Measurements from ENCODE around the gene THAP3. TPM values are rescaled to one million over a fixed set of nuclear protein-coding genes. Genes with fewer than 3 reads are reported as not detected.

Gene THAP3
- total and polyA plus RNA-seq, 12 donors = 11.1 to 65.6 (median 36.0) TPM

DNA sequence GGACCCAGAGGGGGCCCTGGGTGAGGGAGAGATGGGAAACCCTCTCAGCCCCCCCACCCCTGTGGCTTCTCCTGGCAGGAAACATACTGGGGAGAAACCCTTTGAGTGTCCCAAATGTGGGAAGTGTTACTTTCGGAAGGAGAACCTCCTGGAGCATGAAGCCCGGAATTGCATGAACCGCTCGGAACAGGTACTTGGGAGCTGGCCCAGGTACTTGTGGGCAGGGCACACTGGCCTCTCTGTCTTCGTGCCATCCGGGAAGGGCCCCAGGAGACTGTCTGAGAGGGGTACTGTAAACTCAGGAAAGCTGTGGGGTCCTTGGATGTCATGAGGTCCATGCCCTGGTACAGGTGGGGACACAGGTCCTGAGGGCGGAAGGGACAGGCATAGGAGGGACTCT, 38.8 kb upstream of the THAP3 start:
- DNase-seq = no peak
- H3K36me3 ChIP-seq (replicated peaks in 1 of 2) = peaks cover 0 to 30% of the 10 kb centered on the region in 2 donors
- intact Hi-C loops (cut with DNase I) = no loop called here
- H3K4me3 ChIP-seq = no peak overlapping the region
- TF ChIP-seq, protein P1, sequence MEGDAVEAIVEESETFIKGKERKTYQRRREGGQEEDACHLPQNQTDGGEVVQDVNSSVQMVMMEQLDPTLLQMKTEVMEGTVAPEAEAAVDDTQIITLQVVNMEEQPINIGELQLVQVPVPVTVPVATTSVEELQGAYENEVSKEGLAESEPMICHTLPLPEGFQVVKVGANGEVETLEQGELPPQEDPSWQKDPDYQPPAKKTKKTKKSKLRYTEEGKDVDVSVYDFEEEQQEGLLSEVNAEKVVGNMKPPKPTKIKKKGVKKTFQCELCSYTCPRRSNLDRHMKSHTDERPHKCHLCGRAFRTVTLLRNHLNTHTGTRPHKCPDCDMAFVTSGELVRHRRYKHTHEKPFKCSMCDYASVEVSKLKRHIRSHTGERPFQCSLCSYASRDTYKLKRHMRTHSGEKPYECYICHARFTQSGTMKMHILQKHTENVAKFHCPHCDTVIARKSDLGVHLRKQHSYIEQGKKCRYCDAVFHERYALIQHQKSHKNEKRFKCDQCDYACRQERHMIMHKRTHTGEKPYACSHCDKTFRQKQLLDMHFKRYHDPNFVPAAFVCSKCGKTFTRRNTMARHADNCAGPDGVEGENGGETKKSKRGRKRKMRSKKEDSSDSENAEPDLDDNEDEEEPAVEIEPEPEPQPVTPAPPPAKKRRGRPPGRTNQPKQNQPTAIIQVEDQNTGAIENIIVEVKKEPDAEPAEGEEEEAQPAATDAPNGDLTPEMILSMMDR (IDR thresholded peaks at IDR 0.05) = no peak
- no peak for TF ChIP-seq POLR2A (IDR thresholded peaks at IDR 0.05)
- peaks cover 16 to 47% of the 10 kb centered on the region in 2 donors for H3K4me1 ChIP-seq (replicated peaks in 1 of 2)
- H3K27ac ChIP-seq = peak overlapping the region in 1 of 5 donors; percentile 41
- H3K27me3 ChIP-seq = no peaks in the 10 kb centered on the region
- H3K9me3 ChIP-seq (replicated peaks in 1 of 3) = no peaks in the 10 kb centered on the region
- 91 to 99% (median 96%) methylated on average over 6 to 7 of the region's 7 CpGs; no CpG with 5 or more reads in 1 of the 4 donors for WGBS, 4 donors

DNA sequence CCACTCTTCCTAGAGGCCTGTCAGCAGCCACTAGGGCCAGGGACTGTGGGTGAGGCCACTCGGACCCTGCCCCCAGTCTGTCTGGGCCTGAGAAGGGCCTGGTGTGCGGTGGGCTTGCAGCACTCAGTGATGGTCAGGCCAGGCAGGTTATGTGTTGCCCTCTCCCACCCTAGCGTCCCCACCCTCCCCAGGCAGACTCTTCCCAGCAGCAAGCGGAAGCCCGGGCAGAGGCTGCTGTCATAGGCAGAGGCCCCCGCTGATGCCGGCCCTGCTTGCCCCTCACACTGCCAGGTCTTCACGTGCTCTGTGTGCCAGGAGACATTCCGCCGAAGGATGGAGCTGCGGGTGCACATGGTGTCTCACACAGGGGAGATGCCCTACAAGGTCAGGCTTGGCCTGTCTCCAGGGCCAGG, 38.3 kb upstream of the THAP3 start:
- DNase-seq = peak in 3 of 7 donors; percentile 31 to 52 (median 37)
- Histone ChIP-seq H3K36me3 (replicated peaks in 1 of 2) (peaks cover 0 to 30% of the 10 kb centered on the region in 2 donors), H3K27me3 (no peaks in the 10 kb centered on the region), H3K4me1 (replicated peaks in 1 of 2) (peaks cover 12 to 42% of the 10 kb centered on the region in 2 donors), H3K27ac (peak overlapping the region in 2 of 5 donors; percentile 41 to 42), H3K9me3 (replicated peaks in 1 of 3) (no peaks in the 10 kb centered on the region), H3K4me3 (no peak overlapping the region)
- WGBS, 4 donors = 62 to 67% (median 64%) methylated on average over 8 to 11 of the region's 11 CpGs; no CpG with 5 or more reads in 1 of the 4 donors
- TF ChIP-seq, protein P1 (IDR thresholded peaks at IDR 0.05) = no peak
- TF ChIP-seq POLR2A (IDR thresholded peaks at IDR 0.05) = no peak
- intact Hi-C loops (cut with DNase I) = no loop called here

DNA sequence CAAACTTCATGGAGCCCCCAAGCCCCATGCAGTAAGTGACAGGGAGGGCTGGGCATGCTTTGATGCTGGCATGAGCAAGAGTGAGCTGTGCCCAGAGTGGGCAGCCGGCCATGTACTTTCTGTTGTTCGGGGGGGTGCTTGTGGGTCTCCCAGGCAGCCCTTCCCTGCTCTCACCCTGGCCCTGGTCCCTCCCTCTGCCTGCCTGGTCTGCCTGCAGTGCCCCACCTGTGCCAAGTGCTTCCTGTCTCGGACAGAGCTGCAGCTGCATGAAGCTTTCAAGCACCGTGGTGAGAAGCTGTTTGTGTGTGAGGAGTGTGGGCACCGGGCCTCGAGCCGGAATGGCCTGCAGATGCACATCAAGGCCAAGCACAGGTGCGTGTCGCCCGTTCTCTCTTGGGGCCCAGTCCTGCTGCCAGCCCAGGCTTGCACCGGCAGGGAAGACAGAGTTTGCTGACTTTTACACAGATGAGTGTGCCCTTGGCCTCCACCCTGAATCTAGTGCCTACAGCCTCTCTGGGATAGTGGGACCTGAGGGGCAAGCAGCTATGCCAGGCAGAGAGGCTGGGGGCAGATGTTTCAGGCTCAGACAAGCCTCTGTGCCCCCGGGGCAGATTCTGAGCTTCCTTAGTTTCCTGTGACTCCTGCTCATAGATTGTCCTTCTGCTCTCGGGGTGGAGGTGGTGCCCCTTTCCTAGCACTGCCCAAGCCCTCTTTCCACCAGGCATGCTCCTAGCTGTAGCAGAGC, 37.2 kb upstream of the THAP3 start:
- Histone ChIP-seq H3K36me3 (replicated peaks in 1 of 2) (peaks cover 0 to 40% of the 10 kb centered on the region in 2 donors), H3K27ac (peak overlapping the region in 4 of 5 donors; percentile 20 to 47 (median 42)), H3K27me3 (no peaks in the 10 kb centered on the region), H3K9me3 (replicated peaks in 1 of 3) (no peaks in the 10 kb centered on the region), H3K4me1 (replicated peaks in 1 of 2) (peaks cover 12 to 38% of the 10 kb centered on the region in 2 donors), H3K4me3 (no peak overlapping the region)
- DNase-seq = peak; percentile 66 to 84 (median 77)
- intact Hi-C loops (cut with DNase I) = no loop called here
- TF ChIP-seq, protein P1 (IDR thresholded peaks at IDR 0.05) = no peak
- peak in 1 of 2 donors; percentile 18 for TF ChIP-seq POLR2A (IDR thresholded peaks at IDR 0.05)
- 33 to 55% (median 36%) methylated on average over 8 to 13 of the region's 13 CpGs for WGBS, 4 donors

DNA sequence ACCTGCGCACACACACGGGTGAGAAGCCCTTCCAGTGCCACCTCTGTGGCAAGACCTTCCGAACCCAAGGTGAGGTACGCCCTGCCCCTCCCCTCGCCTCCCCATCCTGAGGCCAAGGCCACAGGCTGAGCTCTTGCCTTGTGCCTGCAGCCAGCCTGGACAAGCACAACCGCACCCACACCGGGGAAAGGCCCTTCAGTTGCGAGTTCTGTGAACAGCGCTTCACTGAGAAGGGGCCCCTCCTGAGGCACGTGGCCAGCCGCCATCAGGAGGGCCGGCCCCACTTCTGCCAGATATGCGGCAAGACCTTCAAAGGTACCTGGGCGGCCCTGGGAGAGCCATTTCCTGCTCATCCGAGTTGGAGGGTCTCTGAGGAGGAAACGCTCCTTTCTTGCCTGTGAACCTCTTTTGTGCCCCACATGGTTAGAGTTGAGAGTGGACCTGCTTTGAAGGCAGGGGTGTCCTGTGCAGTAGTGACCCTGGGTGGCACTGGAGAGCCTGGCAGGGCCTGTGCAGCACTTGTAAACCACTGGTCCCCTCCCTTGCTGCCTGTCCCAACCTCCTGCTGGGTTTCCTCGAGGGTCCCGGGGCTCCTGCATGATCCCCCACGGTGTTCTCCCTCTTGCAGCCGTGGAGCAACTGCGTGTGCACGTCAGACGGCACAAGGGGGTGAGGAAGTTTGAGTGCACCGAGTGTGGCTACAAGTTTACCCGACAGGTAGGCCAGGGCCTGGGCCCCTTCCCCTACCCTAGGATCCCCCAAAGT, 36.4 kb upstream of the THAP3 start:
- peaks cover 12 to 32% of the 10 kb centered on the region in 2 donors for H3K4me1 ChIP-seq (replicated peaks in 1 of 2)
- H3K36me3 ChIP-seq (replicated peaks in 1 of 2) = peaks cover 0 to 49% of the 10 kb centered on the region in 2 donors

More for the DNA sequence above, 36.4 kb upstream of the THAP3 start:
- 42 to 72% (median 59%) methylated on average over 14 to 25 of the region's 25 CpGs for WGBS, 4 donors
- peak overlapping the region in 2 of 5 donors; percentile 41 to 42 for H3K27ac ChIP-seq
- peak in 4 of 7 donors; percentile 32 to 62 (median 54) for DNase-seq
- no peak overlapping the region for H3K4me3 ChIP-seq
- no peaks in the 10 kb centered on the region for H3K9me3 ChIP-seq (replicated peaks in 1 of 3)
- no peak for TF ChIP-seq POLR2A (IDR thresholded peaks at IDR 0.05)
- TF ChIP-seq, protein P1 (IDR thresholded peaks at IDR 0.05) = no peak
- intact Hi-C loops (cut with DNase I) = no loop called here
- H3K27me3 ChIP-seq = no peaks in the 10 kb centered on the region

Data from adrenal gland (tissue), 12 donors.